ENCODE measurements around the gene SWSAP1. TPM values are rescaled to one million over a fixed set of nuclear protein-coding genes. Genes with fewer than 3 reads are reported as not detected.

The SWSAP1 gene
- total RNA-seq, 1 donor from 2014 or later: 1.0 TPM

DNA sequence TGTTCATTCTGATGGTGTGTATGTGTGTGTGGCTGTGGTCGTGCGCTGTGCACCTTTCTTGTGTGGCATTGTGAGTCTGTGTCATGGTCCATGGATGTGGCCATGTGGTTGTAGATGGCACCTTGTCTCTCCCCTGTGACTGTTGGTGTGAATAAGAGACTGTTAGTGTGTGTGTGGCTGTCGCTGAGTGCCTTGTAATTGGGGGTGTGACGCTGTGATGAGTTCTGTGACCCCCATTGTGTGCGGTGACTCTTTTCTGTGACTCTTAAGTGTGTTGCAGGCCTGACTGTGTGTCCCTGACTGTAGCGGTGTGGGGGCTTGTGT lies 18.4 kb upstream of the SWSAP1 start:
- DNase-seq (ENCODE audit: low spot score): no peak
- H3K36me3 ChIP-seq: no peaks in the 10 kb centered on the region
- peaks cover 56% of the 10 kb centered on the region for H3K27me3 ChIP-seq
- peaks cover 19% of the 10 kb centered on the region for H3K4me1 Mint-ChIP-seq
- peaks cover 26% of the 10 kb centered on the region for H3K27me3 Mint-ChIP-seq (ENCODE audit: insufficient read depth, low read depth)
- TF ChIP-seq EZH2 (IDR thresholded peaks at IDR 0.05) (no peak), EZH2phosphoT487 (IDR thresholded peaks at IDR 0.05) (no peak)
- TF ChIP-seq, protein P1, sequence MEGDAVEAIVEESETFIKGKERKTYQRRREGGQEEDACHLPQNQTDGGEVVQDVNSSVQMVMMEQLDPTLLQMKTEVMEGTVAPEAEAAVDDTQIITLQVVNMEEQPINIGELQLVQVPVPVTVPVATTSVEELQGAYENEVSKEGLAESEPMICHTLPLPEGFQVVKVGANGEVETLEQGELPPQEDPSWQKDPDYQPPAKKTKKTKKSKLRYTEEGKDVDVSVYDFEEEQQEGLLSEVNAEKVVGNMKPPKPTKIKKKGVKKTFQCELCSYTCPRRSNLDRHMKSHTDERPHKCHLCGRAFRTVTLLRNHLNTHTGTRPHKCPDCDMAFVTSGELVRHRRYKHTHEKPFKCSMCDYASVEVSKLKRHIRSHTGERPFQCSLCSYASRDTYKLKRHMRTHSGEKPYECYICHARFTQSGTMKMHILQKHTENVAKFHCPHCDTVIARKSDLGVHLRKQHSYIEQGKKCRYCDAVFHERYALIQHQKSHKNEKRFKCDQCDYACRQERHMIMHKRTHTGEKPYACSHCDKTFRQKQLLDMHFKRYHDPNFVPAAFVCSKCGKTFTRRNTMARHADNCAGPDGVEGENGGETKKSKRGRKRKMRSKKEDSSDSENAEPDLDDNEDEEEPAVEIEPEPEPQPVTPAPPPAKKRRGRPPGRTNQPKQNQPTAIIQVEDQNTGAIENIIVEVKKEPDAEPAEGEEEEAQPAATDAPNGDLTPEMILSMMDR (IDR thresholded peaks at IDR 0.05): no peak
- H3K9me3 ChIP-seq (ENCODE audit: low read depth): no peaks in the 10 kb centered on the region
- H3K27ac Mint-ChIP-seq: peak overlapping the region; percentile 55
- no peak overlapping the region for H3K4me3 ChIP-seq
- H2AFZ ChIP-seq (replicated peaks): no peak overlapping the region
- H3K4me2 ChIP-seq: no peak overlapping the region
- H3K4me1 ChIP-seq: peaks cover 3% of the 10 kb centered on the region
- no peaks in the 10 kb centered on the region for H3K79me2 ChIP-seq (ENCODE audit: low read depth)
- no peaks in the 10 kb centered on the region for H3K36me3 Mint-ChIP-seq
- peaks cover 9% of the 10 kb centered on the region for H4K20me1 ChIP-seq (ENCODE audit: low read depth)
- H3K9me3 Mint-ChIP-seq: no peaks in the 10 kb centered on the region
- peak overlapping the region; percentile 79 for H3K4me3 Mint-ChIP-seq
- H3F3A ChIP-seq (ENCODE audit: low read depth): peaks cover 9% of the 10 kb centered on the region
- no peak overlapping the region for H3K27ac ChIP-seq
- H3K9ac ChIP-seq: no peak overlapping the region

DNA sequence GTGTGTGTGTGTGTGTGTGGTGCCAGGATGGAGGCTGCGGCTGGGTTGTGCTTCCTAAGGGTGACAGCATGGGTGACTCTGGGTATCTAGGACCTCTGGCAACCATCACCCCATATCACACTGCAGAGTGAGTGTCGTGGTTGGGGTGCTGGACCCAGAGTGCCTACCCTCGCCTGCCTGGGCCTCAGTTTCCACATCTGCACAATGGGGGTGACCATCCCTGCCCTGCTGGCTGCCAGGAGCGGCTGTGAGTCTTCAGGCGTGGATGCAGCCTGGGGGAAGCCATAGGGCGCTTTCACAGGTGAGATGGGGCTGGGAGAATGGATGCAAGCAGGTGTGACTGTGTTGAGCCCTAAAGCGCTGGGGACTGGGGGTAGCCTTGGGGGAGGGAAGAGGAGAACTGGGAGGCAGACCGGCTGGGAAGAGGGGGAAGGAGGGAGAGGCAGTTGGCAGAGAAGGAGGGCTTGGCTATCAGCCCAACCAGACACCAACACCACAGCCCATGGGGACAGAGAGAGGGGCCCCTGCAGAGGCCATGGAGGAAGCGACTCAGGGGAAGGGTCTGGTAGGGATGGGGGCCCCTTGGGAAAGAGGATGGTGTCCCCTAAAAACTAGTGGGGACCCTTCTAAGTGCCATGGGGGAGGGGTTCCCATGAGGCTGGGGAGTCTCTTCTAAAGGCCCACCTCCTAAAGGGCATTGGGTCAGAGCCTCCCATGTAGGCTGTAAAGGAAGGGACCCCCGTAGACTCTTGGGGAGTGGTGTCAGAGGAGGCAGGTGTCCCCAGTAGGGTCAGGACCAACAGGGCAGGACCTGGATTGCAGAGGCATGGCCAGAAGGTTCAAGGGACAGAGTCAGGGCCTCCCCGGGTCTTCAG lies 17.6 kb upstream of the SWSAP1 start:
- Histone ChIP-seq H3K27ac (no peak overlapping the region), H3K79me2 (ENCODE audit: low read depth) (no peaks in the 10 kb centered on the region), H3K36me3 (no peaks in the 10 kb centered on the region), H3K27me3 (peaks cover 59% of the 10 kb centered on the region), H3K9ac (no peak overlapping the region), H2AFZ (replicated peaks) (no peak overlapping the region), H3K4me3 (no peak overlapping the region), H3F3A (ENCODE audit: low read depth) (peaks cover 9% of the 10 kb centered on the region), H4K20me1 (ENCODE audit: low read depth) (peaks cover 14% of the 10 kb centered on the region), H3K4me1 (peaks cover 4% of the 10 kb centered on the region), H3K9me3 (ENCODE audit: low read depth) (no peaks in the 10 kb centered on the region), H3K4me2 (no peak overlapping the region)
- peak overlapping the region; percentile 79 for H3K4me3 Mint-ChIP-seq
- H3K36me3 Mint-ChIP-seq: no peaks in the 10 kb centered on the region
- H3K27ac Mint-ChIP-seq: no peak overlapping the region
- TF ChIP-seq, protein P1 (IDR thresholded peaks at IDR 0.05): no peak
- TF ChIP-seq EZH2phosphoT487 (IDR thresholded peaks at IDR 0.05): no peak
- TF ChIP-seq EZH2 (IDR thresholded peaks at IDR 0.05): no peak
- H3K27me3 Mint-ChIP-seq (ENCODE audit: insufficient read depth, low read depth): peaks cover 23% of the 10 kb centered on the region
- DNase-seq (ENCODE audit: low spot score): no peak
- H3K9me3 Mint-ChIP-seq: no peaks in the 10 kb centered on the region
- peaks cover 20% of the 10 kb centered on the region for H3K4me1 Mint-ChIP-seq

DNA sequence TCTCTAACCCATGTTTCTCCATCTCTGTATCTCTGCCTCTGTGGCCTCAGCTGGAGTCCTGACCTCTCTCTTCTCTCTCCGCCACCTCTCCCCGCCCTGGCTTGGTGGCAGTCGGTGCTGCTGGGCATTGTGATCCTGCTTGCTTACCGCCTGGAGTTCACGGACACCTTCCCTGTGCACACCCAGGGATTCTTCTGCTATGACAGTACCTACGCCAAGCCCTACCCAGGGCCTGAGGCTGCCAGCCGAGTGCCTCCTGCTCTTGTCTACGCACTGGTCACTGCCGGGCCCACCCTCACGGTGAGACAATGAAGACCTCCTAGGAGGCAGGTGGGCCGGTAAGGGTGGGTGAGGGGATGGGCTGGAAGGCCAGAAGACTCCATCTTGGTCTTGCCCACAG lies 15.0 kb upstream of the SWSAP1 start:
- Histone ChIP-seq H3K4me2 (no peak overlapping the region), H4K20me1 (ENCODE audit: low read depth) (peaks cover 21% of the 10 kb centered on the region), H3K27ac (no peak overlapping the region), H3K9me3 (ENCODE audit: low read depth) (no peaks in the 10 kb centered on the region), H3K79me2 (ENCODE audit: low read depth) (no peaks in the 10 kb centered on the region), H3F3A (ENCODE audit: low read depth) (peaks cover 11% of the 10 kb centered on the region), H2AFZ (replicated peaks) (no peak overlapping the region), H3K36me3 (no peaks in the 10 kb centered on the region), H3K4me1 (peaks cover 4% of the 10 kb centered on the region), H3K4me3 (no peak overlapping the region), H3K9ac (no peak overlapping the region), H3K27me3 (peaks cover 59% of the 10 kb centered on the region)
- TF ChIP-seq, protein P1 (IDR thresholded peaks at IDR 0.05): no peak
- TF ChIP-seq EZH2 (IDR thresholded peaks at IDR 0.05) (no peak), EZH2phosphoT487 (IDR thresholded peaks at IDR 0.05) (no peak)
- H3K27ac Mint-ChIP-seq: no peak overlapping the region
- DNase-seq (ENCODE audit: low spot score): no peak
- no peaks in the 10 kb centered on the region for H3K9me3 Mint-ChIP-seq
- H3K4me1 Mint-ChIP-seq: peaks cover 19% of the 10 kb centered on the region
- no peak overlapping the region for H3K4me3 Mint-ChIP-seq
- peaks cover 17% of the 10 kb centered on the region for H3K27me3 Mint-ChIP-seq (ENCODE audit: insufficient read depth, low read depth)
- H3K36me3 Mint-ChIP-seq: no peaks in the 10 kb centered on the region
